HFFc6 (cell line): Measurements from ENCODE around the gene MZF1. TPM values are rescaled to one million over a fixed set of nuclear protein-coding genes. Genes with fewer than 3 reads are reported as not detected.

Experiments used
- DNase-seq: peaks from one replicate; pipeline ENCODE4 v3.0.0-alpha.2; 2018
- H3K27ac Mint-ChIP-seq: 2 replicates; pipeline ENCODE4 v1.8.0; 2020; ENCODE audit warnings: mild to moderate bottlenecking, mixed read lengths
- H3K27me3 Mint-ChIP-seq: 2 replicates; pipeline ENCODE4 v1.8.0; 2021; ENCODE audit warnings: mild to moderate bottlenecking, moderate library complexity, mixed read lengths; ENCODE audit not compliant: insufficient read depth
- H3K36me3 Mint-ChIP-seq: 2 replicates; pipeline ENCODE4 v1.8.0; 2021; ENCODE audit warnings: low read depth, mixed read lengths
- H3K4me1 Mint-ChIP-seq: 2 replicates; pipeline ENCODE4 v1.8.0; 2020; ENCODE audit warnings: low read depth, mixed read lengths
- H3K4me3 Mint-ChIP-seq: 2 replicates; pipeline ENCODE4 v1.8.0; 2020; ENCODE audit warnings: mild to moderate bottlenecking, moderate library complexity, mixed read lengths
- H3K9me3 Mint-ChIP-seq: 2 replicates; pipeline ENCODE4 v1.8.0; 2020; ENCODE audit warnings: mild to moderate bottlenecking, mixed read lengths
- total RNA-seq, 6 experiments: library from RNA; stranded (reverse); fragmentation: NEBNext Ultra II Directional; extraction: Animal tissue kit (Norgen Biotek cat#: 25700); gene quantifications; 2 replicates in 1 of 6; 3 replicates in 5 of 6; pipeline ENCODE4 v1.2.3, GENCODE V29; 2021
- TF ChIP-seq, protein P1 (sequence below): fragments of 200-600 bp; sonication (generic); IDR thresholded peaks from 2 replicates; pipeline ENCODE4 v1.5.0; 2021; ENCODE audit warnings: antibody characterized with exemption, mild to moderate bottlenecking

Gene MZF1
- total RNA-seq, 6 experiments from 2014 or later = 8.3 to 12.4 (median 9.3) TPM

DNA sequence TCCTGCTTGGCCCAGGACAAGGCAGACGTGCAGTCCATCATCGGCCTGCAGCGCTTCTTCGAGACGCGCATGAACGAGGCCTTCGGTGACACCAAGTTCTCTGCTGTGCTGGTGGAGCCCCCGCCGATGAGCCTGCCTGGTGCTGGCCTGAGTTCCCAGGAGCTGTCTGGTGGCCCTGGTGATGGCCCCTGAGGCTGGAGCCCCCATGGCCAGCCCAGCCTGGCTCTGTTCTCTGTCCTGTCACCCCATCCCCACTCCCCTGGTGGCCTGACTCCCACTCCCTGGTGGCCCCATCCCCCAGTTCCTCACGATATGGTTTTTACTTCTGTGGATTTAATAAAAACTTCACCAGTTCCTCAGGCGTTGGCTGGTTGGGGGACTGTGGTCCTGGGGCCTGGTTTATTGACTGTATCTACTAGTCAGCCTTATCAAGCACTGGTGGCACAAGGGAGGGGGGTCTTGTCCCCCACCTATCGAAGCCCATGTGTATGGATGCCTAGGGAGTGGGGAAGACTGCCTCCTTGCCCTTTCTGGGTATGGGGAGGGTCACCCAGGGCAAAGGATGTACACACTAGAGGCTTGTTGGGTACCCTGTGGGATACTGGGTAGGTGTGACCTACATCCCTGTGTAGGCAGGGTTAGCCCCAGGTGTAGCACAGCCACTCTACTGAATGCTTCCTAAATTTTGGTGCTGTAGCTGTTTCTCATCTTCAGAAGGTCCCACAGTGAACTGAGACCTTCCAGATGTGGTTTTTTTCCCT, 22.6 kb downstream of the MZF1 start:
- TF ChIP-seq, protein P1, sequence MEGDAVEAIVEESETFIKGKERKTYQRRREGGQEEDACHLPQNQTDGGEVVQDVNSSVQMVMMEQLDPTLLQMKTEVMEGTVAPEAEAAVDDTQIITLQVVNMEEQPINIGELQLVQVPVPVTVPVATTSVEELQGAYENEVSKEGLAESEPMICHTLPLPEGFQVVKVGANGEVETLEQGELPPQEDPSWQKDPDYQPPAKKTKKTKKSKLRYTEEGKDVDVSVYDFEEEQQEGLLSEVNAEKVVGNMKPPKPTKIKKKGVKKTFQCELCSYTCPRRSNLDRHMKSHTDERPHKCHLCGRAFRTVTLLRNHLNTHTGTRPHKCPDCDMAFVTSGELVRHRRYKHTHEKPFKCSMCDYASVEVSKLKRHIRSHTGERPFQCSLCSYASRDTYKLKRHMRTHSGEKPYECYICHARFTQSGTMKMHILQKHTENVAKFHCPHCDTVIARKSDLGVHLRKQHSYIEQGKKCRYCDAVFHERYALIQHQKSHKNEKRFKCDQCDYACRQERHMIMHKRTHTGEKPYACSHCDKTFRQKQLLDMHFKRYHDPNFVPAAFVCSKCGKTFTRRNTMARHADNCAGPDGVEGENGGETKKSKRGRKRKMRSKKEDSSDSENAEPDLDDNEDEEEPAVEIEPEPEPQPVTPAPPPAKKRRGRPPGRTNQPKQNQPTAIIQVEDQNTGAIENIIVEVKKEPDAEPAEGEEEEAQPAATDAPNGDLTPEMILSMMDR = no peak
- H3K4me1 Mint-ChIP-seq = peaks cover 50% of the 10 kb centered on the region
- H3K27ac Mint-ChIP-seq = no peak overlapping the region
- no peak overlapping the region for H3K4me3 Mint-ChIP-seq
- H3K36me3 Mint-ChIP-seq = peaks cover 47% of the 10 kb centered on the region
- no peaks in the 10 kb centered on the region for H3K9me3 Mint-ChIP-seq
- no peak for DNase-seq
- peaks cover 16% of the 10 kb centered on the region for H3K27me3 Mint-ChIP-seq

- no peak overlapping the region; the same call in 1 of the 2 replicates for H3K27ac Mint-ChIP-seq
- TF ChIP-seq, protein P1 = no peak
- peaks cover 44% of the 10 kb centered on the region for H3K4me1 Mint-ChIP-seq
- H3K27me3 Mint-ChIP-seq = peaks cover 12% of the 10 kb centered on the region
- no peak for DNase-seq
- H3K36me3 Mint-ChIP-seq = peaks cover 54% of the 10 kb centered on the region
- no peaks in the 10 kb centered on the region for H3K9me3 Mint-ChIP-seq
- no peak overlapping the region for H3K4me3 Mint-ChIP-seq
Observed at GRCh38 chr19:58549664-58550361, 23.3 kb downstream of the MZF1 start.

DNA sequence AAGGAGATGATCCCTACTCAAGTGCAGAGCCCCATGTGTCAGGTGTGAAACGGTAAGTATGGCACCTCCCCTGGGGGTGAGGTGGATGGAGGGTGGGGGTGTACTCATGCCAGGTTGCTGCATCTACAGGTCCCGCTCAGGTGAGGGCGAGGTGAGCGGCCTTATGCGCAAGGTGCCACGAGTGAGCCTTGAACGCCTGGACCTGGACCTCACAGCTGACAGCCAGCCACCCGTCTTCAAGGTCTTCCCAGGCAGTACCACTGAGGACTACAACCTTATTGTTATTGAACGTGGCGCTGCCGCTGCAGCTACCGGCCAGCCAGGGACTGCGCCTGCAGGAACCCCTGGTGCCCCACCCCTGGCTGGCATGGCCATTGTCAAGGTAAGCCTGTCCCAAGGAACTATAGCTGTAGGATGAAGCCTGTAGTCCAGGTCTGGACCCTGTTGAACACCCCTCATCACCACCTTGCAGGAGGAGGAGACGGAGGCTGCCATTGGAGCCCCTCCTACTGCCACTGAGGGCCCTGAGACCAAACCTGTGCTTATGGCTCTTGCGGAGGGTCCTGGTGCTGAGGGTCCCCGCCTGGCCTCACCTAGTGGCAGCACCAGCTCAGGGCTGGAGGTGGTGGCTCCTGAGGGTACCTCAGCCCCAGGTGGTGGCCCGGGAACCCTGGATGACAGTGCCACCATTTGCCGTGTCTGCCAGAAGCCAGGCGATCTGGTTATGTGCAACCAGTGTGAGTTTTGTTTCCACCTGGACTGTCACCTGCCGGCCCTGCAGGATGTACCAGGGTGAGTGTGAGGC, 24.1 kb downstream of the MZF1 start:
- Mint-ChIP-seq H3K27me3 (peaks cover 9% of the 10 kb centered on the region), H3K27ac (no peak overlapping the region; the same call in 1 of the 2 replicates), H3K36me3 (peaks cover 47% of the 10 kb centered on the region), H3K4me1 (peaks cover 37% of the 10 kb centered on the region), H3K9me3 (no peaks in the 10 kb centered on the region), H3K4me3 (no peak overlapping the region)
- no peak for DNase-seq
- TF ChIP-seq, protein P1 = no peak

DNA sequence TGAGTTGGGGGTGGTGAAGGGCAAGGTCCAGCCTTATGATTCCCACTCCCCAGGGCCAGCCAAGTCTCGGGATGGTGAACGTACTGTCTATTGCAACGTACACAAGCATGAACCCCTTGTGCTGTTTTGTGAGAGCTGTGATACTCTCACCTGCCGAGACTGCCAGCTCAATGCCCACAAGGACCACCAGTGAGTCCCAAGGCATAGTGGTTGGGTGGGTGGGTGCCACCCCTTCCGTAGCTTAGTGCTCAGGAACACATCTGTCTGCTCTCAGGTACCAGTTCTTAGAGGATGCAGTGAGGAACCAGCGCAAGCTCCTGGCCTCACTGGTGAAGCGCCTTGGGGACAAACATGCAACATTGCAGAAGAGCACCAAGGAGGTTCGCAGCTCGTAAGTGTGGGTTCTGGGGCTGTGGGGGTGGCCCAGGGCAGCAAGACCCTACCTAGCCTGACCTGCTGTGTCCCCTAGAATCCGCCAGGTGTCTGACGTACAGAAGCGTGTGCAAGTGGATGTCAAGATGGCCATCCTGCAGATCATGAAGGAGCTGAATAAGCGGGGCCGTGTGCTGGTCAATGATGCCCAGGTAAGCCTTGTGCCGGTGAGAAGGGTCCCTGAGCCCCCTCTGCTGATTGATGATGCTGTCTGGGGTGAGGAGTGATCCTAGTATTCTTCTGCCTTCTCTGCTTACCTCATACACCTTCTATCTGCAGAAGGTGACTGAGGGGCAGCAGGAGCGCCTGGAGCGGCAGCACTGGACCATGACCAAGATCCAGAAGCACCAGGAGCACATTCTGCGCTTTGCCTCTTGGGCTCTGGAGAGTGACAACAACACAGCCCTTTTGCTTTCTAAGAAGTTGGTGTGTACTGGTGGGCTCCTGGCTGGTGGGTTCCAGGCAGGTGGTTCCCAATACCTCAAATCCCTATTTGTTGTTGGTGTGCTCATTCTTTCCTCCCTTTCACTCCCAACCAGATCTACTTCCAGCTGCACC, 25.5 kb downstream of the MZF1 start:
- Mint-ChIP-seq H3K4me1 (peaks cover 32% of the 10 kb centered on the region), H3K27me3 (peaks cover 4% of the 10 kb centered on the region; the same call in 1 of the 2 replicates), H3K27ac (no peak overlapping the region), H3K36me3 (peaks cover 36% of the 10 kb centered on the region), H3K4me3 (peak overlapping the region; percentile 97; the same call in 1 of the 2 replicates), H3K9me3 (no peaks in the 10 kb centered on the region)
- TF ChIP-seq, protein P1 = no peak
- no peak for DNase-seq
